ENCODE data around the gene SYNPO2.
A peak's percentile ranks its signal among the peaks of the same experiment; 100 is the strongest.
"Not testable (repeated sequence)": the region's sequence is repeated elsewhere in the genome, so short reads cannot be mapped to it uniquely, and the experiment has no call there.

SYNPO2 gene

GRCh38 chr4:119035951-119036737 lies 147.5 kb downstream of the SYNPO2 start:
- no peak for DNase-seq

GRCh38 chr4:119037709-119038108 lies 149.1 kb downstream of the SYNPO2 start:
- DNase-seq: no peak

GRCh38 chr4:119038116-119038841 lies 149.6 kb downstream of the SYNPO2 start:
- no peak for DNase-seq

- DNase-seq: no peak
These were observed 150.5 kb downstream of the SYNPO2 start for GRCh38 chr4:119039160-119039559.

GRCh38 chr4:119039779-119040178 lies 151.1 kb downstream of the SYNPO2 start:
- no peak for DNase-seq

- DNase-seq: no peak
These were observed 151.6 kb downstream of the SYNPO2 start for GRCh38 chr4:119040261-119040660.

GRCh38 chr4:119040694-119041185 lies 152.1 kb downstream of the SYNPO2 start:
- DNase-seq: no peak

- no peak for DNase-seq
These were observed 152.7 kb downstream of the SYNPO2 start for GRCh38 chr4:119041396-119041795.

GRCh38 chr4:119041951-119042560 lies 153.4 kb downstream of the SYNPO2 start:
- DNase-seq: peak; percentile 4

GRCh38 chr4:119046263-119046662 lies 157.6 kb downstream of the SYNPO2 start:
- DNase-seq: no peak

- DNase-seq: not testable (repeated sequence)
These were observed 158.4 kb downstream of the SYNPO2 start for GRCh38 chr4:119047059-119047458.

- no peak for DNase-seq
These were observed 159.8 kb downstream of the SYNPO2 start for GRCh38 chr4:119048446-119048845.

- no peak for DNase-seq
These were observed 160.7 kb downstream of the SYNPO2 start for GRCh38 chr4:119049342-119049741.

- DNase-seq: no peak
These were observed 162.0 kb downstream of the SYNPO2 start for GRCh38 chr4:119050527-119051090.

GRCh38 chr4:119053245-119053644 lies 164.6 kb downstream of the SYNPO2 start:
- DNase-seq: no peak

GRCh38 chr4:119053997-119054396 lies 165.3 kb downstream of the SYNPO2 start:
- DNase-seq: no peak

- DNase-seq: no peak
These were observed 168.8 kb downstream of the SYNPO2 start for GRCh38 chr4:119057417-119057816.

GRCh38 chr4:119059221-119059620 lies 170.6 kb downstream of the SYNPO2 start:
- no peak for DNase-seq

- not testable (repeated sequence) for DNase-seq
These were observed 178.5 kb downstream of the SYNPO2 start for GRCh38 chr4:119067125-119067524.

GRCh38 chr4:119067670-119068360 lies 179.2 kb downstream of the SYNPO2 start:
- not testable (repeated sequence) for DNase-seq

- DNase-seq: no peak
These were observed 179.9 kb downstream of the SYNPO2 start for GRCh38 chr4:119068529-119068962.

- no peak for DNase-seq
These were observed 181.6 kb downstream of the SYNPO2 start for GRCh38 chr4:119070301-119070700.

Measured in NK-92 treated with Interleukin-12 subunit alpha and Interleukin-12 subunit beta, amount 100 ng/mL, for 24 hours (cell line).